ELR (cell line): Measurements from ENCODE around the gene BAD.
A peak's percentile ranks its signal among the peaks of the same experiment; 100 is the strongest.
"Not testable (repeated sequence)": the region's sequence is repeated elsewhere in the genome, so short reads cannot be mapped to it uniquely, and the experiment has no call there.

Experiments
- DNase-seq: peaks from one replicate; pipeline ENCODE4 v3.0.0-alpha.2; 2015; ENCODE audit warnings: low read depth

BAD gene

GRCh38 chr11:64284048-64284961 lies at the start of gene BAD:
TSS of gene BAD (minus strand) at chr11:64284665. CDS start at chr11:64284368, 297 bp downstream.
- DNase-seq: peak; percentile 95

- DNase-seq: no peak
Measured at GRCh38 chr11:64333556-64333955, 49.1 kb upstream of the BAD start.

DNA sequence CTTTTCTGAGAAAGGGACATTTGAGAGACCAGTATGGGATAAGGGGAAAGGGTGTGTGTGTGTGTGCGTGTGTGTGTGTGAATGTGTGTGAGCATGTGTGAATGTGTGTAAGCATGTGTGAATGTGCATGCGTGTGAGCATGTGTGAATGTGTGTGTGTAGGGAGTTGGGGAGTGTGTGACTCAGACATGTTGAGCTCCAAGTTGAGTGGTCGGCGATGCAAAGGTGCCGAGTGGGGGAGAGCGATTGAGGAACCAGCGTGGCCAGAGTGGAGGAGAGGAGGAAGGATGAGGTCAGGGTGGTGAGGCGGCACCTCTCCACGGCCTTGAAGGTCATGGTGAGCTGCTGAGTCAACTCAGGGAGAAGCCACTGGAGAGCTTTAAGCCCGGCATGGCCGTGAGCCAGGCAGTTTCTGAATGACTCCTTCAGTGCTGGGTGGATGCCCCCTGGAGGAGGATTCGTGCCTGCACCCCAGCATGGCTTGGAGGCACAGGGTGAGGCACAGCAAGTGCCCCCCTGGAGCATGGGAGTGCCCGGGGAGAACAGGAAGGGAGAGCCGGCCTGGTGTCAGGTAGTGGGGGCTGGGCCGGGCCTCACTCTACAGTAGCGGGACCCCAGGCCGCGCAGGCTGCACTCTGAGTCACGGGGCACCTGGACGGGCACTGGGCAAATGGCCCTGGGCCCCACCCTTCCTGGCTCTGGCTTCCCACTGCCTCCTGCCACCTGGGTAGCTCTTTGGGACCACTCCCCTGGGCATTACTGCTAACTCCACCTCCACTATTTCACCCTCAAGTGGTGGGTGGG lies 47.3 kb upstream of the BAD start:
- DNase-seq: peak; percentile 96

DNA sequence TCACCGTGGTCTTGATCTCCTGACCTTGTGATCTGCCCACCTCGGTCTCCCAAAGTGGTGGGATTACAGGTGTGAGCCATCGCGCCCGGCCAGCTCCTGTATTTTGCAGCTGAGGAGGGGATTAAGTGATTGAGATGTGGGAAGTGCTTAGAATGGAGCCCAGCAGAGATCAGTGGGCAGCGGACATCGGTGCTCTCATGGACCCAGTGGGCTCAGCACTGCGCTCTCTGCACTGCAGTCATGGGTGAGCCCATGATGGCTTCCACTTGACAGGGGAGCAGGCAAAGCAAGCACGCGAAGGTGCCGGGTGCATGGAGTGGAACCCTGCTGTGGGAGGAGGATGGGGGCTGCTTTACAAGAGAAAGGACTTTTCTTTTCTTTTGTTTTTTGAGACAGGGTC lies 46.4 kb upstream of the BAD start:
- no peak for DNase-seq

- no peak for DNase-seq
Measured at GRCh38 chr11:64327993-64328392, 43.5 kb upstream of the BAD start.

DNA sequence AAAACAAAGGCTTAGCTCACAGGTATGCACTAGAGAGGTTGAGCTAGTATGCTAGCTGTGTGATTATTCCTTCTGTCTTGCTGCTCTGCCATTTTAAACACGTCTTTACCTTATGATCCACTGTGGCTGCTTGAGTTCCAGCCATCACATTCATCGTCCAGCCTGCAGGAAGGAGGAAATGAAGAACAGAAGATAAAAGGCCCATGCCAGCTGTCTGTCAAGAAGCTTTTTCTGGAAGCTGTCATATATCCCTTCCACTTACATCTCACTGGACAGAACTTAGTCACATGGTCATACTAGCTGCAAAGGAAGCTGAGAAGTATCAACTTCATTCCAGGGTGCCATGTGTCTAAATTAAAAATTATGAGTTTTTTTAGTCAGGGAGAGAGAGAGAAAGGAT lies 42.9 kb upstream of the BAD start:
- DNase-seq: no peak

GRCh38 chr11:64324692-64325469 lies 40.4 kb upstream of the BAD start:
- no peak for DNase-seq

DNA sequence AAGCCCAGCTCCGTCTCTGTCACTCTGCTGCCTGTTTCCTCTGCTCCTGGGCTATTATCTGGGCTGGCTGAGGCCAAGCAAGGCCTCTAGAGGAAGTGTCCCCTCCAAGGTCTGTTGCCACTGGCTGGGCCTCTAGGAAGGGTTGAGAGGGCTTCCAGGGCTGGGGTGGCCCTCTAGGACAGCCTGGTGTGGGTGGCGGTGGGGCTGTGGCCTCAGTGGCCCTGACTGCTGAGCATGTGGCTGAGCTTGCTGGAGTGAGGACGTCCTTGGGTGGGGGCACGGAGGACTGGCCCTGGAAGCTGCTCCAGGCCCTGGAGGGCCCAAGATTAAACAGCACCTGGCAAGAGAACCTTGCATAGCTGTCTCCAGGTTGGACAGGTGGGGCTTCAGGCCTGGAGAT lies 39.5 kb upstream of the BAD start:
- DNase-seq: not testable (repeated sequence)

GRCh38 chr11:64323373-64323772 lies 38.9 kb upstream of the BAD start:
- no peak for DNase-seq

- no peak for DNase-seq
Measured at GRCh38 chr11:64322925-64323260, 38.4 kb upstream of the BAD start.

DNA sequence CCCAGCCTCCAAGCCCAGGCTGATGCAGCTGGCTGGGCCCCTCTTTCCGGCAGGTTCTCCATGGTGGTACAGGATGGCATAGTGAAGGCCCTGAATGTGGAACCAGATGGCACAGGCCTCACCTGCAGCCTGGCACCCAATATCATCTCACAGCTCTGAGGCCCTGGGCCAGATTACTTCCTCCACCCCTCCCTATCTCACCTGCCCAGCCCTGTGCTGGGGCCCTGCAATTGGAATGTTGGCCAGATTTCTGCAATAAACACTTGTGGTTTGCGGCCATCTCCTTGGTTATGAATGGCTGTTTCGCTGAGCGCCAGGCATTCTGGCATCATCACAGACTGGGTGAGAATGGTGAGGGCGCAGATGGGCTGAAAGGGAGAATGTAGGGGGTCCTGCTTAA lies 37.1 kb upstream of the BAD start:
- no peak for DNase-seq

DNA sequence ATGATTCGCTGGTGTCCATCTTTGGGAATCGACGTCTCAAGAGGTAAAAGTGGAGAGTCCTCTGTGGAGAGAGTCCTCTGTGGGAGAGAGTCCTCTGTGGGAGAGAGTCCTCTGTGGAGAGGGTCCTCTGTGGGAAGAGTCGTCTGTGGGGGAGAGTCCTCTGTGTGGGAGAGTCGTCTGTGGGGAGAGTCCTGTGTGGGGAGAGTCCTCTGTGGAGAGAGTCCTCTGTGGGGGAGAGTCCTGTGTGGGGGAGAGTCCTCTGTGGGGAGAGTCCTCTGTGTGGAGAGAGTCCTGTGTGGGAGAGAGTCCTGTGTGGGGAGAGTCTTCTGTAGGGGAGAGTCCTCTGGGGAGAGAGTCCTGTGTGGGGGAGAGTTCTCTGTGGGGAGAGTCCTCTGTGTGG lies 36.6 kb upstream of the BAD start:
- no peak for DNase-seq

DNA sequence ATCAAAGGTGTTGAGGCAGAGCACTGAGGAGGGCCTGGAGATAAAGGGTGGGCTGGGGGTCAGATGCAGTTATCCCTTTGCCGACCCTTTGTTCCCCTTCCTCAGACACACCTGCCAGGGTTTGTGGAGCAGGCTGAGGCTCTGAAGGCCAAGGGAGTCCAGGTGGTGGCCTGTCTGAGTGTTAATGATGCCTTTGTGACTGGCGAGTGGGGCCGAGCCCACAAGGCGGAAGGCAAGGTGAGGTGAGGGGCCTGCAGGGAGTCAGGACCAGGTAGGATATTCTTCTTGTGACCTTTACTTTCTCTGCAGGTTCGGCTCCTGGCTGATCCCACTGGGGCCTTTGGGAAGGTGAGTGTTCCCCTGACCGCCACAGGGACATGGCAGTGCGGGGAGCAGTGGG lies 36.1 kb upstream of the BAD start:
- DNase-seq: no peak

DNA sequence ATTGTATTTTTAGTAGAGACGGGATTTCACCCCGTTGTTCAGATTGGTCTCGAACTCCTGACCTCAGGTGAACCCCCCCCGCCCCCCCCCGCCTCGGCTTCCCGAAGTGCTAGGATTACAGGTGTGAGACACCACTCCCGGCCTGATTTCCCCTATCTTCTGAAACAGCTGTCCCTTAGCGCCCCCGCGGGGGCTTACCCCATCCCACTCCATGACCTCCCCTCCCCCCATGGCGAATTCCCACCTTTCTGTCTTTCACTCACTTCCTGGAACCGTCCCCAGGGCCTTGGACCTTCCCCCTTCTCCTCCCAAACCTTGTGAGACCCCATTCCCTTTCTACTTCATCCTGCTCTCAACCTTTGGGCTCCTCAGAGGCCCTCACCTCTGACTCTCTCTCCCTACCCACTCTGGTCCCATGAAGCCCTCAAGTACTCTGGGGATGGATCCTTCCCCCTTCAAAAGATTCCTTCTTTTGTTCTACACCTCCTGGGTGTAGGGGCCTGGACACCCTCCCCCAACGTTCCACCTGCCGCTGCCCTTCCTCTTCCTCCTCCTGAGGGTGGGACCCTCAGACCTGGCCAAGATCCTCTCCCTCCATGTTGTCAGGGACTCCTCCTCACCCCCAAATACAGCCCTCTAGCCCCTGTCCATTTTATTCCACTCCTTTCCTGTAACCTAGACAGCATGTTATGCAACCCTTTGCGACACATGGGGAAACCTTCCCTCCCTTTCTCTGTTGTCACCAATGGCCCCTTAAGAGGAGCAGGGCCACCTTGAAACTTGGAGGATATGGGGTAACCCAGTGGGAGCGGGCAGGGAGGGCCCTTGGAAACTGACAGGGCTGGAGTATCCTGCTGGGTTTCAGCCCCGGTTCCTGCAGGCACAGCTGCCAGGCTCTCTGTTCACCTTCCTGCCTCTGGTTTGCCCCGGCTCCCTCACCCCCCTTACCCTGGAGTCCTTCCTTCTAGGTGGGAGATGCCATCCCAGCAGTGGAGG lies 34.6 kb upstream of the BAD start:
- DNase-seq: no peak

DNA sequence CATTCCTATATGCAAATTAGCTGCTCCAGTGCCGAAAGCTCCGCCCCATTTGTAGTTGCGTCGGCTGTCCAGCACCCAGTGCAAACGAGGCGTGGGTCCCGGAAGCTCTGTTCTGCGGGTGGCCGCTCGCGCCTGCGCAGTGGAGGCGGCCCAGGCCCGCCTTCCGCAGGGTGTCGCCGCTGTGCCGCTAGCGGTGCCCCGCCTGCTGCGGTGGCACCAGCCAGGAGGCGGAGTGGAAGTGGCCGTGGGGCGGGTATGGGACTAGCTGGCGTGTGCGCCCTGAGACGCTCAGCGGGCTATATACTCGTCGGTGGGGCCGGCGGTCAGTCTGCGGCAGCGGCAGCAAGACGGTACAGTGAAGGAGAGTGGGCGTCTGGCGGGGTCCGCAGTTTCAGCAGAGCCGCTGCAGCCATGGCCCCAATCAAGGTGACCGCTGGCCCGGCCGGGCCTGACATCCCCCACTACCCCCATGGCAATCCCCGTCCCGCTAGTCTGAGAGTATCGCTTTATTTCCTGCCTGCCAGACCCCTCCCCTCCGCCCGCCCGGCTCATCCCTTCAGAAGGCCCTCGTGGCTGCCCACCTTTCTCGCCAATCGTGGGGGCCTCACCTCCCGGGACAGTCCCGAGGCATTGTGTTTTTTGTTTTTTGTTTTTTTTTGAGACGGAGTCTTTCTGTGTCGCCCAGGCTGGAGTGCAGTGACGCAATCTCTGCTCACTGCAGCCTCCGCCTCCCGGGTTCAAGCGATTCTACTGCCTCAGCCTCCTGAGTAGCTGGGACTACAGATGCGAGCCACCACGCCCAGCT lies 33.7 kb upstream of the BAD start, which contains the start of gene PRDX5:
TSS of gene PRDX5 (plus strand) at position 161 of the 805 bp plus-strand sequence. CDS start at position 256, 95 bp downstream.
- DNase-seq: peak; percentile 96

DNA sequence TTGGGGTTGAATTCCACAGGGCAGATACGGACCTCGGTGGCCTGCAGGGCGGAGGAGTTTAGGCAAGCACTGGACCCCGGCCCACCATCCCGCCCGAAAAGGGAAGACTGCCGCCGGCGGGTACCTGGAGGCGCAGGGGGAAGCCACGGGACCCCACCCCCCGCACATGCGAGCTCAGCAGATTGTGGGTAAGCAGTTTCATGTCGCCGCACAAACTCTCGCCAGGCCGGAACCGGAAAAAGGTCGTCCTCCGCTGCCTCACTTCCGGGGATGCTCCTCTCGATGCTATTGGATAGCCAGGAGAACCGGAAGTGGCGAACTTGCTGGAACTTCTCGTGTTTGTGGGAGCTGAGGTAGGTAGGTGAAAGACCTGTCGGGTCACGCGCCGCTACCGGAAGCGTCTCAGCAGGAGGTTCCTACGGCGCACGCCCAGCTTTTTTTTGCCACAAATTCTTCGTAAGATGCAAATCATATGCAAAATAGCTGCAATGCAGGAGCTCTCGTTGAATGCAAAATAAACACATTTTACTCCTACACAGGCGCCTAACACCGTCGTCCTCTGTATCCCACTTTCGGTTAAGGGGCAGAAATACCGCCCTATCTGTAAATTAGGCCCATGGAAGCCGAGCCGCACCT lies 33.0 kb upstream of the BAD start, which contains the start of gene TRMT112:
TSS of gene TRMT112 (minus strand) at position 235 of the 636 bp plus-strand sequence. CDS start at position 202, 33 bp downstream.
- peak; percentile 98 for DNase-seq

- DNase-seq: peak; percentile 61
Measured at GRCh38 chr11:64316672-64317324, 32.3 kb upstream of the BAD start.

DNA sequence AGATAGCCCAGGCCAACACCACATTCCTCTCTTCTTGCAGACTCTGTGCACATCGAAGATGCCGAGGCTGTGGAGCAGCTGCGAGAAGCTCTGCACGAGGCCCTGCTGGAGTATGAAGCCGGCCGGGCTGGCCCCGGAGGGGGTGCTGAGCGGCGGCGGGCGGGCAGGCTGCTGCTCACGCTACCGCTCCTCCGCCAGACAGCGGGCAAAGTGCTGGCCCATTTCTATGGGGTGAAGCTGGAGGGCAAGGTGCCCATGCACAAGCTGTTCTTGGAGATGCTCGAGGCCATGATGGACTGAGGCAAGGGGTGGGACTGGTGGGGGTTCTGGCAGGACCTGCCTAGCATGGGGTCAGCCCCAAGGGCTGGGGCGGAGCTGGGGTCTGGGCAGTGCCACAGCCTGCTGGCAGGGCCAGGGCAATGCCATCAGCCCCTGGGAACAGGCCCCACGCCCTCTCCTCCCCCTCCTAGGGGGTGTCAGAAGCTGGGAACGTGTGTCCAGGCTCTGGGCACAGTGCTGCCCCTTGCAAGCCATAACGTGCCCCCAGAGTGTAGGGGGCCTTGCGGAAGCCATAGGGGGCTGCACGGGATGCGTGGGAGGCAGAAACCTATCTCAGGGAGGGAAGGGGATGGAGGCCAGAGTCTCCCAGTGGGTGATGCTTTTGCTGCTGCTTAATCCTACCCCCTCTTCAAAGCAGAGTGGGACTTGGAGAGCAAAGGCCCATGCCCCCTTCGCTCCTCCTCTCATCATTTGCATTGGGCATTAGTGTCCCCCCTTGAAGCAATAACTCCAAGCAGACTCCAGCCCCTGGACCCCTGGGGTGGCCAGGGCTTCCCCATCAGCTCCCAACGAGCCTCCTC lies 31.4 kb upstream of the BAD start:
- DNase-seq: not testable (repeated sequence)
